Activated T-helper 1 cell treated with anti-CD3 and anti-CD28 coated beads, Interleukin-12 subunit alpha, Interleukin-12 subunit beta, Interleukin-2, Interleukin-4 antibody, amounts not matched to agents 30 ng/mL and 10 ng/mL and 1 ng/mL, durations not matched to agents 14 hours and 24 hours and 36 hours (primary cell): ENCODE data around the gene AQP1. TPM values are rescaled to one million over a fixed set of nuclear protein-coding genes. Genes with fewer than 3 reads are reported as not detected.

Source experiments
- DNase-seq: peaks from one replicate; pipeline ENCODE4 v3.0.0; 2021; ENCODE audit warnings: low spot score
- H3K27ac Mint-ChIP-seq: one replicate; pipeline ENCODE4 v1.8.0; 2021; ENCODE audit warnings: mild to moderate bottlenecking, mixed read lengths
- H3K27me3 Mint-ChIP-seq: one replicate; pipeline ENCODE4 v1.8.0; 2022; ENCODE audit warnings: mild to moderate bottlenecking, moderate library complexity, mixed read lengths; ENCODE audit not compliant: insufficient read depth
- H3K36me3 Mint-ChIP-seq: one replicate; pipeline ENCODE4 v1.8.0; 2021; ENCODE audit warnings: low read depth, mixed read lengths
- H3K4me1 Mint-ChIP-seq: one replicate; pipeline ENCODE4 v1.8.0; 2021; ENCODE audit warnings: low read depth, mixed read lengths
- H3K4me3 Mint-ChIP-seq: one replicate; pipeline ENCODE4 v1.8.0; 2021; ENCODE audit warnings: mild to moderate bottlenecking, moderate library complexity, mixed read lengths
- H3K9me3 Mint-ChIP-seq: one replicate; pipeline ENCODE4 v1.8.0; 2021; ENCODE audit warnings: mixed read lengths
- intact Hi-C: fragments of 100-400 bp; cut with micrococcal nuclease; formaldehyde crosslinking; loops from one replicate; pipeline ENCODE4 v1.15.1; 2024
- total RNA-seq: library from RNA; stranded (reverse); gene quantifications from 2 replicates; pipeline ENCODE4 v1.2.3, GENCODE V29; 2022

Gene AQP1
- total RNA-seq, 1 donor from 2014 or later: 0.13 TPM

DNA sequence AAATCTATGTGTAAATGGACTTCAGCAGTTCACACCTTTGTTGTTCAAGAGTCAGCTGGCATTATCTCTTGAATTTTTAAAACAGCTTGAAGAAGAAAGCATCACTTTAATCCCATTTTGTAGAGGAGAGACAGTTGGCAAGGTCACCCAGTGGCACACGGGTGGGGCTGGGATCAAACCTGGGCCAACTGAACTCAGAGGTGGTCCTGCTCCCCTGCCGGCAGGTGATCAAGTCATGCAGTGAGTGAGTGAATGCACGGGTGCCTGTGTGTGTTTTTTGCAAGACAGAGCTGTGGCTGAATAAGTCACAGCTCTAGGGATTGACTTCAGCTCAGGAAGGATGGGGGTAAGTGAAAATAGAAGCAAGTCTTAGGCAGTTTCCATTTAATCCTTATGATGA lies 61.6 kb downstream of the AQP1 start:
- Mint-ChIP-seq H3K9me3 (no peaks in the 10 kb centered on the region), H3K27me3 (peaks cover 12% of the 10 kb centered on the region), H3K4me1 (peaks cover 16% of the 10 kb centered on the region), H3K4me3 (no peak overlapping the region), H3K27ac (no peak overlapping the region), H3K36me3 (no peaks in the 10 kb centered on the region)
- intact Hi-C loops: no loop called here
- DNase-seq: no peak

DNA sequence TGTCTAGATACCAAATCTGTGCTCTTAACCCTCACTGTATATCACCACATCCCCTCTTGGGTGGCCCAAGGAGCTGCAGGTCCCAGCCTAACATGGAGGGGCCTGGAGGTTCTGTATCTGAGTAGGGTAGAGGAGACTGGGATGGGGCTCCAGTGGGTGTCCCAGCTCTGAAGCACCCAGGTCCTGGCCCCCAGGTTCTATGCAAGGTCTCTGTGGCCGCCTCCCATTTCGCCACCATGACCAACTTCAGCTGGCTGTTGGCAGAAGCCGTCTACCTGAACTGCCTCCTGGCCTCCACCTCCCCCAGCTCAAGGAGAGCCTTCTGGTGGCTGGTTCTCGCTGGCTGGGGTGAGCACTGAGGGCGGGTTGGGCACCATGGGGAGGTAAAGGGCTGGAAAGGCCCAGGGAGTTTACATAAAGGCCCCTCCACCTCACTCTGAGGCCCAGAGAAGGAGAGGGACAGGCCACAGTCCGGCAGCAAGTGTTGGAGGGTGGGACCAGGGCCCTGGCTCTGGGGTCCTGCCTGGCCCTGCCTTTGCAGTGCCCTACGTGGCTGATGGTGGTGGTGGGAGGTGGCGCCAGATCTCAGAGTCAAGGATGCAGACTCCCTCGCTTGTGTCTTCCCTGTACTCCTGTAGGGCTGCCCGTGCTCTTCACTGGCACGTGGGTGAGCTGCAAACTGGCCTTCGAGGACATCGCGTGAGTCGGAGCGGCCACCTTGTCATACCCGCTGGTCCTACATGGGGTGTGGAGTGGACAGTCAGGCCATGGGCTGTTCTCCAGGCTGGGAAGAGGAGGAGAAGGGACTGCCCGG lies 62.3 kb downstream of the AQP1 start:
- DNase-seq: no peak
- peak overlapping the region; percentile 79 for H3K27ac Mint-ChIP-seq
- H3K9me3 Mint-ChIP-seq: no peaks in the 10 kb centered on the region

DNA sequence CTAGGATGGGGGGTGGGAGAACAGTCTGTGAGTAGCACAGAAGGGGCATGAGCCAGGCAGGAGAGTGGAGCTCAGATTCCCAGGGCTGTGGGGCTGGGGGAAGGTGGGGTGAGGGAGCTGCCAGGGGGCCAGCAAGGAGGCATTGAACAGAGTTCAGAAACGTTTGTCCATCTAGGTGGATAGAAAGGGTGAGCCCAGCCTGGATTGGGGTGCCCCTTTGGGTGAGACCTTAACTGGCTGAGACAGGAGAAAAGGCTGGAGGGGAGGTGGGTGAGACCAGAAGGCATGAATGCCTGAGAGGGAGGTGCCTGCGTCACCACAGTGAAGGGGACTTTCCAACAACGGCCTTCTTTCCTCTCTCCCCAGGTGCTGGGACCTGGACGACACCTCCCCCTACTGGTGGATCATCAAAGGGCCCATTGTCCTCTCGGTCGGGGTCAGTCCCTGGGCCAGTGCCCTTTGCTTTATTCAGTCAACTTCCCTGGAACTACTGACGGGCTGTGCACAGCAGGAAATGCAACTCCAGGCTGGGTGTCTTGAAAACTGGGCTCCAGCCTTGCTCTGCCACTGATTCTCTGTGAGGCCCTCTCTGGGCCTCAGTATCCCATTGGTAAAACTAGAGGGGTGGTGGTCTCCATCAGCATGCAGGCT lies 63.1 kb downstream of the AQP1 start:
- H3K4me3 Mint-ChIP-seq: no peak overlapping the region
- H3K27me3 Mint-ChIP-seq: peaks cover 14% of the 10 kb centered on the region
- no peaks in the 10 kb centered on the region for H3K36me3 Mint-ChIP-seq
- intact Hi-C loops: loop anchor here (1.0 kb wide), 2 partner anchors 36 to 174 kb away; no protein-coding TSS in a partner anchor
- peak; percentile 67 for DNase-seq
- H3K9me3 Mint-ChIP-seq: no peaks in the 10 kb centered on the region
- peaks cover 16% of the 10 kb centered on the region for H3K4me1 Mint-ChIP-seq
- H3K27ac Mint-ChIP-seq: peak overlapping the region; percentile 79

More for the DNA sequence above, 62.3 kb downstream of the AQP1 start:
- peaks cover 12% of the 10 kb centered on the region for H3K27me3 Mint-ChIP-seq
- H3K36me3 Mint-ChIP-seq: no peaks in the 10 kb centered on the region
- H3K4me1 Mint-ChIP-seq: peaks cover 16% of the 10 kb centered on the region
- intact Hi-C loops: loop anchor here (1.0 kb wide), 1 partner anchor 36 kb away; no protein-coding TSS in a partner anchor
- no peak overlapping the region for H3K4me3 Mint-ChIP-seq

Other genes starting within 250 kb of the AQP1 start
- not detected in 2 replicates for gene CRHR2, start 229.4 kb upstream of the AQP1 start, total RNA-seq
- 0.23 TPM in 1 of 2 replicates, not detected in the other for gene INMT, start 159.7 kb upstream of the AQP1 start, total RNA-seq
- 0.96 and 2.2 TPM in 2 replicates for gene MINDY4, start 140.4 kb upstream of the AQP1 start, total RNA-seq
- gene GHRHR, start 52.1 kb downstream of the AQP1 start, total RNA-seq: not detected in 2 replicates
- not detected in 2 replicates for gene ADCYAP1R1, start 140.5 kb downstream of the AQP1 start, total RNA-seq